HCT116 (cell line): ENCODE data around the gene TRH. TPM values are rescaled to one million over a fixed set of nuclear protein-coding genes. Genes with fewer than 3 reads are reported as not detected.

Experiments used
- ATAC-seq: fragments of 200-7000 bp; cut with Tn5 transposase; 2 replicates; pipeline ENCODE4 v1.9.1; 2020; ENCODE audit warnings: mild to moderate bottlenecking, moderate library complexity
- Bru-seq: library from RNA; stranded (reverse); fragments of 400-500 nt; gene quantifications from one replicate; lab custom pipeline; 2021; lab: Mats Ljungman, UMichigan
- BruChase-seq, 2 experiments: library from RNA; stranded (reverse); fragments of 400-500 nt; gene quantifications; one replicate each; lab custom pipeline; 2021; lab: Mats Ljungman, UMichigan
- BruUV-seq: library from RNA; stranded (reverse); fragments of 400-500 nt; replicated peaks from 2 replicates; lab custom pipeline; 2021; lab: Mats Ljungman, UMichigan
- CTCF ChIA-PET: fragments of 300-600 bp; sonication (Branson Sonifier 250); formaldehyde crosslinking; loops from one replicate; lab custom pipeline; 2021; ENCODE audit warnings: antibody characterized with exemption; lab: Charles Lee
- POLR2A ChIA-PET: fragments of 300-600, 350-600 bp; sonication (Branson Sonifier 250); formaldehyde crosslinking; loops from one replicate; lab custom pipeline; 2021; ENCODE audit warnings: antibody characterized with exemption; lab: Charles Lee
- RAD21 ChIA-PET, 2 experiments: fragments of 300-600 bp; sonication (Branson Sonifier 250); formaldehyde crosslinking; loops; one replicate each; lab custom pipeline; 2023; ENCODE audit warnings: low total read pairs in 2 of 2; ENCODE audit not compliant: uncharacterized antibody in 2 of 2, unreplicated experiment in 2 of 2, low non-redundant PET in 1 of 2; lab: Charles Lee
- DNase-seq: peaks from one replicate; pipeline ENCODE4 v3.0.0-alpha.2; 2010; ENCODE audit warnings: low read depth, low spot score
- H2AFZ ChIP-seq: fragments of 200-600 bp; shearing (Covaris generic), sonication (generic); 2 replicates; pipeline ENCODE4 v1.6.1; 2017; ENCODE audit warnings: low read depth, mixed run types, mixed read lengths, antibody characterized with exemption, low read length; ENCODE audit not compliant: poor library complexity, severe bottlenecking
- H3K27ac ChIP-seq: 2 replicates; pipeline ENCODE4 v1.5.1; 2012; ENCODE audit warnings: low read depth, low read length
- H3K27me3 ChIP-seq: fragments of 200-600 bp; sonication (generic); 2 replicates; pipeline ENCODE4 v1.6.1; 2016; ENCODE audit warnings: mixed run types, low read length, mixed read lengths; ENCODE audit not compliant: insufficient read depth
- H3K36me3 ChIP-seq, 2 experiments: fragments of 200-500 bp in 1 of 2; fragments of 200-600 bp in 1 of 2; sonication (Bioruptor generic) in 1 of 2; sonication (generic) in 1 of 2; 2 replicates each; pipeline versions ENCODE4 v1.5.1 to v1.6.1; 2014 to 2016; ENCODE audit warnings: low read length in 2 of 2, inconsistent platforms in 1 of 2, mixed read lengths in 1 of 2, mixed run types in 1 of 2; ENCODE audit not compliant: insufficient read depth in 2 of 2, control insufficient read depth in 1 of 2
- H3K4me1 ChIP-seq, 2 experiments: fragments of 200-600 bp in 1 of 2; sonication (generic) in 1 of 2; 2 replicates each; pipeline versions ENCODE4 v1.5.1 to v1.6.1; 2012 to 2017; ENCODE audit warnings: low read length in 2 of 2, inconsistent platforms in 1 of 2, mild to moderate bottlenecking in 1 of 2, mixed read lengths in 1 of 2, mixed run types in 1 of 2, moderate library complexity in 1 of 2; ENCODE audit not compliant: insufficient read depth in 2 of 2, control insufficient read depth in 1 of 2
- H3K4me2 ChIP-seq: fragments of 200-600 bp; sonication (generic); 2 replicates; pipeline ENCODE4 v1.6.1; 2017; ENCODE audit warnings: mixed run types, low read length, mixed read lengths
- H3K4me3 ChIP-seq, 2 experiments: fragments of 200-600 bp in 1 of 2; sonication (generic) in 1 of 2; replicated peaks in 1 of 2; 2 replicates each; pipeline ENCODE4 v1.5.1; 2011 to 2016; ENCODE audit warnings: low read length in 2 of 2, control low read depth in 1 of 2, low read depth in 1 of 2, mild to moderate bottlenecking in 1 of 2, mixed read lengths in 1 of 2, mixed run types in 1 of 2
- H3K79me2 ChIP-seq: fragments of 200-600 bp; sonication (generic); 2 replicates; pipeline ENCODE4 v1.6.1; 2017; ENCODE audit warnings: mild to moderate bottlenecking, mixed run types, low read length, moderate library complexity, mixed read lengths; ENCODE audit not compliant: insufficient read depth
- H3K9ac ChIP-seq: fragments of 200-600 bp; sonication (generic); 2 replicates; pipeline ENCODE4 v1.6.1; 2016; ENCODE audit warnings: low read length, mixed read lengths
- H3K9me2 ChIP-seq: fragments of 200-600 bp; sonication (generic), shearing (Covaris generic); 2 replicates; pipeline ENCODE4 v1.6.1; 2017; ENCODE audit warnings: mixed run types, mild to moderate bottlenecking, moderate library complexity; ENCODE audit not compliant: insufficient read depth
- H3K9me3 ChIP-seq, 2 experiments: fragments of 200-500 bp in 1 of 2; fragments of 200-600 bp in 1 of 2; sonication (Bioruptor generic) in 1 of 2; sonication (generic) in 1 of 2; 2 replicates each; pipeline ENCODE4 v1.6.1; 2014 to 2017; ENCODE audit warnings: low read length in 2 of 2, mixed read lengths in 2 of 2, inconsistent platforms in 1 of 2, low read depth in 1 of 2, mild to moderate bottlenecking in 1 of 2, mixed run types in 1 of 2, moderate library complexity in 1 of 2; ENCODE audit not compliant: control insufficient read depth in 1 of 2, insufficient read depth in 1 of 2
- H4K20me1 ChIP-seq: fragments of 200-600 bp; sonication (generic), shearing (Covaris generic); 2 replicates; pipeline ENCODE4 v1.6.1; 2017; ENCODE audit warnings: mixed run types, mild to moderate bottlenecking, moderate library complexity; ENCODE audit not compliant: insufficient read depth
- EZH2phosphoT487 ChIP-seq: fragments of 200-600 bp; IDR thresholded peaks from 2 replicates; pipeline ENCODE4 v1.6.1; 2018; ENCODE audit warnings: antibody characterized with exemption, borderline replicate concordance
- MAX ChIP-seq: IDR thresholded peaks from 2 replicates; pipeline ENCODE4 v1.6.1; 2012
- RAD21 ChIP-seq: IDR thresholded peaks from 2 replicates; pipeline ENCODE4 v1.6.1; 2012; ENCODE audit warnings: low read depth, mild to moderate bottlenecking
- SIN3A ChIP-seq: IDR thresholded peaks from 2 replicates; pipeline ENCODE4 v1.6.1; 2012; ENCODE audit warnings: low read depth
- TCF7L2 ChIP-seq: IDR thresholded peaks from 2 replicates; pipeline ENCODE4 v1.7.0; 2011; ENCODE audit warnings: borderline replicate concordance, inconsistent platforms; ENCODE audit not compliant: insufficient read depth, insufficient read length; ENCODE audit errors: extremely low read depth
- intact Hi-C: fragments of 100-400 bp; cut with micrococcal nuclease; formaldehyde crosslinking; loops from 2 replicates; pipeline ENCODE4 v1.10.0; 2022
- long read RNA-seq: library from polyadenylated mRNA; unstranded; transcript quantifications from one replicate; pipeline ENCODE4 v2.0.0, GENCODE V29; 2021; ENCODE audit not compliant: unreplicated experiment
- polyA plus RNA-seq: library from polyadenylated mRNA; unstranded; fragments of >200 nt; gene quantifications from 2 replicates; pipeline ENCODE4 v1.2.1, GENCODE V29; 2012; ENCODE audit warnings: missing spikeins
- total RNA-seq: library from RNA; stranded (reverse); gene quantifications from one replicate; pipeline ENCODE4 v1.2.1, GENCODE V29; 2021; ENCODE audit not compliant: unreplicated experiment

TRH gene, protein sequence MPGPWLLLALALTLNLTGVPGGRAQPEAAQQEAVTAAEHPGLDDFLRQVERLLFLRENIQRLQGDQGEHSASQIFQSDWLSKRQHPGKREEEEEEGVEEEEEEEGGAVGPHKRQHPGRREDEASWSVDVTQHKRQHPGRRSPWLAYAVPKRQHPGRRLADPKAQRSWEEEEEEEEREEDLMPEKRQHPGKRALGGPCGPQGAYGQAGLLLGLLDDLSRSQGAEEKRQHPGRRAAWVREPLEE
- total RNA-seq (not detected), Bru-seq, nascent RNA (not detected), BruChase-seq, experiment 1, labeled RNA remaining after a 6-hour chase (not detected), BruChase-seq, experiment 2, labeled RNA remaining after a 2-hour chase (not detected)
- 0.05 TPM in 1 of 2 replicates, not detected in the other for polyA plus RNA-seq
- long read RNA-seq: 0 reads

DNA sequence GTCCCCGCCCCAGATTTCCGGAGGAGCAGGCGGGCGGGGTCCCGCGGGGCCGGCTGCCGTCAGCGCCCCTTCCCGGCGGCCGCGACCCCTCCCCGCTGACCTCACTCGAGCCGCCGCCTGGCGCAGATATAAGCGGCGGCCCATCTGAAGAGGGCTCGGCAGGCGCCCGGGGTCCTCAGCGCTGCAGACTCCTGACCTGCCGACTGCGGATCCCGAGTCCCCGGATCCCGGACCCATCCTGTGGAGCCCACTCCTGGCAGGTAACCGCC, at the start of gene TRH:
Gene TRH, plus strand, starts transcription at position 157 of the 269 bp plus-strand sequence. CDS start 1,097 bp downstream, outside the sequence.
- no peak within 1 kb of the TSS for H3K9ac ChIP-seq
- no peaks in the 10 kb centered on the region for H3K79me2 ChIP-seq
- H3K36me3 ChIP-seq: no peaks in the 10 kb centered on the region
- ChIA-PET RAD21 (no interaction called here), POLR2A (no interaction called here), CTCF (no interaction called here)
- no peak within 1 kb of the TSS for H3K4me2 ChIP-seq
- no peak for DNase-seq
- TF ChIP-seq TCF7L2: no peak
- TF ChIP-seq SIN3A: no peak
- no TSS peak for BruUV-seq
- intact Hi-C loops: no loop called here
- H4K20me1 ChIP-seq: no peaks in the 10 kb centered on the region
- H3K27me3 ChIP-seq: no peaks in the 10 kb centered on the region
- ATAC-seq: no peak
- no peak within 1 kb of the TSS for H2AFZ ChIP-seq
- no peaks in the 10 kb centered on the region for H3K4me1 ChIP-seq
- H3K9me2 ChIP-seq: no peaks in the 10 kb centered on the region
- H3K9me3 ChIP-seq: no peaks in the 10 kb centered on the region
- no peak within 1 kb of the TSS for H3K27ac ChIP-seq
- no peak within 1 kb of the TSS for H3K4me3 ChIP-seq

- no peak for TF ChIP-seq MAX
- no peak for TF ChIP-seq EZH2phosphoT487
- TF ChIP-seq RAD21: no peak
- H3K27ac ChIP-seq: no peak overlapping the region
- ATAC-seq: no peak
These were observed 47.4 kb upstream of the TRH start for GRCh38 chr3:129927072-129927471.

More at GRCh38 chr3:129927072-129927471, 47.4 kb upstream of the TRH start:
- DNase-seq: no peak
- Histone ChIP-seq H3K9ac (no peak overlapping the region), H3K79me2 (no peaks in the 10 kb centered on the region), H2AFZ (no peak overlapping the region), H4K20me1 (no peaks in the 10 kb centered on the region), H3K9me2 (no peaks in the 10 kb centered on the region), H3K4me2 (no peak overlapping the region), H3K4me1 (no peaks in the 10 kb centered on the region), H3K4me3 (no peak overlapping the region), H3K27me3 (no peaks in the 10 kb centered on the region), H3K9me3 (no peaks in the 10 kb centered on the region), H3K36me3 (no peaks in the 10 kb centered on the region)
- no TSS peak for BruUV-seq
- CTCF ChIA-PET: no interaction called here
- intact Hi-C loops: no loop called here
- POLR2A ChIA-PET: no interaction called here
- RAD21 ChIA-PET: no interaction called here
